Measurements from ENCODE around the gene ISM1.

- TF ChIP-seq, protein P1, sequence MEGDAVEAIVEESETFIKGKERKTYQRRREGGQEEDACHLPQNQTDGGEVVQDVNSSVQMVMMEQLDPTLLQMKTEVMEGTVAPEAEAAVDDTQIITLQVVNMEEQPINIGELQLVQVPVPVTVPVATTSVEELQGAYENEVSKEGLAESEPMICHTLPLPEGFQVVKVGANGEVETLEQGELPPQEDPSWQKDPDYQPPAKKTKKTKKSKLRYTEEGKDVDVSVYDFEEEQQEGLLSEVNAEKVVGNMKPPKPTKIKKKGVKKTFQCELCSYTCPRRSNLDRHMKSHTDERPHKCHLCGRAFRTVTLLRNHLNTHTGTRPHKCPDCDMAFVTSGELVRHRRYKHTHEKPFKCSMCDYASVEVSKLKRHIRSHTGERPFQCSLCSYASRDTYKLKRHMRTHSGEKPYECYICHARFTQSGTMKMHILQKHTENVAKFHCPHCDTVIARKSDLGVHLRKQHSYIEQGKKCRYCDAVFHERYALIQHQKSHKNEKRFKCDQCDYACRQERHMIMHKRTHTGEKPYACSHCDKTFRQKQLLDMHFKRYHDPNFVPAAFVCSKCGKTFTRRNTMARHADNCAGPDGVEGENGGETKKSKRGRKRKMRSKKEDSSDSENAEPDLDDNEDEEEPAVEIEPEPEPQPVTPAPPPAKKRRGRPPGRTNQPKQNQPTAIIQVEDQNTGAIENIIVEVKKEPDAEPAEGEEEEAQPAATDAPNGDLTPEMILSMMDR (IDR thresholded peaks at IDR 0.05; ENCODE audit: borderline replicate concordance, extremely low read depth, low read length, poor library complexity, severe bottlenecking): no peak
- no peak for TF ChIP-seq EZH2 (IDR thresholded peaks at IDR 0.05; ENCODE audit: borderline replicate concordance, low read depth, low read length, severe bottlenecking)
Observed at GRCh38 chr20:13286607-13287006, 65.5 kb downstream of the ISM1 start.
